Measurements from ENCODE around the gene SFMBT1.

Gene SFMBT1

GRCh38 chr3:52982839-52983238 lies 63.0 kb downstream of the SFMBT1 start:
- H3K4me3 ChIP-seq (replicated peaks in 1 of 2; ENCODE audit: low read depth in 2 of 2, low read length in 2 of 2) = no peak overlapping the region
- DNase-seq (ENCODE audit: low read depth in 2 of 2) = no peak
- TF ChIP-seq CTCF (IDR thresholded peaks at IDR 0.05; ENCODE audit: low read depth, low read length) = no peak

- DNase-seq (ENCODE audit: low read depth in 2 of 2) = no peak
- TF ChIP-seq CTCF (IDR thresholded peaks at IDR 0.05; ENCODE audit: low read depth, low read length) = no peak
Observed at GRCh38 chr3:52979190-52979983, 66.5 kb downstream of the SFMBT1 start.

GRCh38 chr3:52978109-52978754 lies 67.6 kb downstream of the SFMBT1 start:
- H3K4me3 ChIP-seq (replicated peaks in 1 of 2; ENCODE audit: low read depth in 2 of 2, low read length in 2 of 2) = no peak overlapping the region
- DNase-seq (ENCODE audit: low read depth in 2 of 2) = no peak
- no peak for TF ChIP-seq CTCF (IDR thresholded peaks at IDR 0.05; ENCODE audit: low read depth, low read length)

More at GRCh38 chr3:52979190-52979983, 66.5 kb downstream of the SFMBT1 start:
- H3K4me3 ChIP-seq (replicated peaks in 1 of 2; ENCODE audit: low read depth in 2 of 2, low read length in 2 of 2) = no peak overlapping the region

- TF ChIP-seq CTCF (IDR thresholded peaks at IDR 0.05; ENCODE audit: low read depth, low read length) = no peak
- peak in 1 of 2 donors; percentile 9 for DNase-seq (ENCODE audit: low read depth in 2 of 2)
- H3K4me3 ChIP-seq (replicated peaks in 1 of 2; ENCODE audit: low read depth in 2 of 2, low read length in 2 of 2) = no peak overlapping the region
Observed at GRCh38 chr3:52973806-52974205, 72.1 kb downstream of the SFMBT1 start.

- no peak for TF ChIP-seq CTCF (IDR thresholded peaks at IDR 0.05; ENCODE audit: low read depth, low read length)
- no peak for DNase-seq (ENCODE audit: low read depth in 2 of 2)
- no peak overlapping the region for H3K4me3 ChIP-seq (replicated peaks in 1 of 2; ENCODE audit: low read depth in 2 of 2, low read length in 2 of 2)
Observed at GRCh38 chr3:52971895-52972294, 74.0 kb downstream of the SFMBT1 start.

GRCh38 chr3:52967398-52967797 lies 78.5 kb downstream of the SFMBT1 start:
- no peak overlapping the region for H3K4me3 ChIP-seq (replicated peaks in 1 of 2; ENCODE audit: low read depth in 2 of 2, low read length in 2 of 2)
- no peak for DNase-seq (ENCODE audit: low read depth in 2 of 2)
- TF ChIP-seq CTCF (IDR thresholded peaks at IDR 0.05; ENCODE audit: low read depth, low read length) = no peak

Data from cardiac fibroblast (primary cell).